Measurements from ENCODE around the gene DOCK4. TPM values are rescaled to one million over a fixed set of nuclear protein-coding genes. Genes with fewer than 3 reads are reported as not detected.

Gene DOCK4
- total and polyA plus RNA-seq, 2 of the 8 experiments (the other 6 are each of a cell fraction or from before 2014, with no cell fraction given): 5.1 to 23.6 TPM

GRCh38 chr7:112186300-112186699 lies 19.9 kb downstream of the DOCK4 start:
- no peak overlapping the region for H2BK12ac ChIP-seq (ENCODE audit: low read depth, low read length)
- no peak overlapping the region for H3K4me3 ChIP-seq (ENCODE audit: extremely low read depth in 1 of 4, insufficient read depth in 2 of 4, low read depth in 3 of 4, low read length in 4 of 4)
- H3K23ac ChIP-seq (ENCODE audit: insufficient read length): no peak overlapping the region
- WGBS, 2 experiments (ENCODE audit: extremely low coverage in 1 of 2, insufficient coverage in 1 of 2, insufficient read length in 1 of 2, insufficient replicate concordance in 2 of 2, low coverage in 1 of 2, low lambda C conversion rate in 2 of 2, missing lambda C conversion rate in 1 of 2): 94% methylated on average over 1 of the region's 1 CpG; no CpG with 5 or more reads in 1 of the 2 experiments
- no peak overlapping the region for H3K18ac ChIP-seq (ENCODE audit: extremely low read depth, low read length)
- no peaks in the 10 kb centered on the region for H3K9me3 ChIP-seq (ENCODE audit: insufficient read depth in 2 of 2, low read depth in 1 of 2, low read length in 1 of 2)
- H3K27me3 ChIP-seq (replicated peaks in 1 of 4; ENCODE audit: control insufficient read depth in 3 of 4, extremely low read depth in 1 of 4, insufficient read depth in 3 of 4, low read length in 3 of 4): no peaks in the 10 kb centered on the region
- no peak overlapping the region for H3K27ac ChIP-seq (ENCODE audit: low read depth, low read length)
- peaks cover 6% of the 10 kb centered on the region for H3K79me1 ChIP-seq (ENCODE audit: low read depth, low read length)
- H3K23me2 ChIP-seq (ENCODE audit: low read depth, low read length): no peaks in the 10 kb centered on the region
- POLR2A ChIA-PET (ENCODE audit: partially characterized antibody): no interaction called here
- no peak for DNase-seq (ENCODE audit: low read depth in 1 of 2, low spot score in 2 of 2)
- no peak overlapping the region for H3K14ac ChIP-seq (ENCODE audit: insufficient read length)
- peaks cover 3 to 8% of the 10 kb centered on the region in 2 experiments for H4K20me1 ChIP-seq (replicated peaks in 1 of 2; ENCODE audit: control insufficient read depth in 1 of 2, insufficient read depth in 2 of 2, low read length in 2 of 2)
- FAIRE-seq: no peak
- CTCF ChIA-PET (ENCODE audit: partially characterized antibody): no interaction called here
- no peak overlapping the region for H3K9ac ChIP-seq (replicated peaks in 1 of 4; ENCODE audit: extremely low read depth in 1 of 4, low read depth in 3 of 4, low read length in 3 of 4)
- peaks cover 0 to 2% (median 0%) of the 10 kb centered on the region in 4 experiments; a peak in 1 of 7 replicates for H3K4me1 ChIP-seq (replicated peaks in 1 of 4; ENCODE audit: control insufficient read depth in 3 of 4, insufficient read depth in 4 of 4, low read length in 3 of 4)
- no peak overlapping the region for H4K8ac ChIP-seq (ENCODE audit: extremely low read depth, insufficient read depth, low read length)
- no peak overlapping the region for H3K4ac ChIP-seq (replicated peaks; ENCODE audit: insufficient read length, low read depth, low read length)
- H2BK120ac ChIP-seq (replicated peaks; ENCODE audit: low read depth, low read length): no peak overlapping the region
- TF ChIP-seq KDM4A (IDR thresholded peaks at IDR 0.05; ENCODE audit: low read depth, low read length, severe bottlenecking): no peak
- TF ChIP-seq SP4 (IDR thresholded peaks at IDR 0.05; ENCODE audit: low read length): no peak
- no peak for TF ChIP-seq RXRA (IDR thresholded peaks at IDR 0.05; ENCODE audit: insufficient read depth, low read depth, low read length)
- TF ChIP-seq EGR1 (IDR thresholded peaks at IDR 0.05; ENCODE audit: borderline replicate concordance, low read depth, low read length): no peak
- H2AK5ac ChIP-seq (ENCODE audit: low read depth, low read length): no peak overlapping the region
- H3K4me2 ChIP-seq (ENCODE audit: insufficient read depth in 1 of 2, low read depth in 2 of 2, low read length in 2 of 2): no peak overlapping the region
- H4K91ac ChIP-seq (replicated peaks; ENCODE audit: insufficient read length, low read length): no peak overlapping the region
- H4K5ac ChIP-seq (ENCODE audit: insufficient read length, low read depth, low read length): no peak overlapping the region
- no peak overlapping the region for H2BK15ac ChIP-seq (ENCODE audit: low read length)
- H3K36me3 ChIP-seq (ENCODE audit: control insufficient read depth in 2 of 4, insufficient read depth in 4 of 4, low read length in 3 of 4): no peaks in the 10 kb centered on the region
- no peak overlapping the region for H3K56ac ChIP-seq (replicated peaks; ENCODE audit: insufficient read length, low read depth, low read length)
- H2BK20ac ChIP-seq (ENCODE audit: low read length): no peak overlapping the region
- peaks cover 0 to 57% of the 10 kb centered on the region in 2 experiments; a peak in 2 of 4 replicates for H3K79me2 ChIP-seq (ENCODE audit: control insufficient read depth in 1 of 2, insufficient read depth in 2 of 2, low read length in 2 of 2)
- no peak overlapping the region for H2BK5ac ChIP-seq (ENCODE audit: low read depth, low read length)
- no peak overlapping the region for H2AFZ ChIP-seq (ENCODE audit: low read length)

Measured in H1 (cell line).